IPS-NIHi7 (cell line): ENCODE results near the gene SPDL1.

Experiments used
- DNase-seq: peaks from one replicate; pipeline ENCODE4 v3.0.0; 2012; ENCODE audit warnings: mixed read lengths; ENCODE audit errors: extremely low spot score

The SPDL1 gene

DNA sequence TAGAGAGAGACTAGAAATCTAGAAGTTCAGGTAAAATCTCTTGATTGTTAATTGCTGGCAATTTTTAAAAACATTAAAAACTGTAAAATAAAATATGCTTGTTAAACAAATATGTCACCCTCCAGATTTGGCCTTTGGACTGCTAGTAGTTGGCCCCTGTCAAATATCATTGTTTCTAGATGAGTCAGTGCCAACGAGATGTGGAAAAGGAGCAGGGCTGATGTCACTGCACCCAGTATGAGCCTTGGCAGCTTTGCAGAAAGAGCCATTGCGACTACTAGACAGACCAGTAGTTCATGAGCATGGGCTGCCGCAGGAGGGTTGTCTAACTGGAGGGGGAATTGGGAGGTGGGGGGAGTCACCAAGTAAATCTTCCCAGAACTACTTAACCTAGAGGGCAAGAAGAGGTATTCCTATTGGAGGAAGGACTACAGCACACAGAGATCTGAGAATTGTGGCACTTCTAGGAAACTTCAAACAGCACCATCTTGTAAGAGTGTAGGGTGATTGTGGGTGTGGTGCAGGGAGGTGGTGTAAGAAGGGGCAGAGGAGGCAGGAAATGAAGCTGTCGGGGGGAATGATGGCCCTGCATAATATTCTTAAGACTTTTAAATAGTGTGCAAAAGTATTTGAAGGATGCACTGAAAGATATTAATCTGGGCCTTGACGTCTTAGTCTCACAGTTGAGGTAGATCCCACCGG lies 46.4 kb downstream of the SPDL1 start:
- no peak for DNase-seq

DNA sequence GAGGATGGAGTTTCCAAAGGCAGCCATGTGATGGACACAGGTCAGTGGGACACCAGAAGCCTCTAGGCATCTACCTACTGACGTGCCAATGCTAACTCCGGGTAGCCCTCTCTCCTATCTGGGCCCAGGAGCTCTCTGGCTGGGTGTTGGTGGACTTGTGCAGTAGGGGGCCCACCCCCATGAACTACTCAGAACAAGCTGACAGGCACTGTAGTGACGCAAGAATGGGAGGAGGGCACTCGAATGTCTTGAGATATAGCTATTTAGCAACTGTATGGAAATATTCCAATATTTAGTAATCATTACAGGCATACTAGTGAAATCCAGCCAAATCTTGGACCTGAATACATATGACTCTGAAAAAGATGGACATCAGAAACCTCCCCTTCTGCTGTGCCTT lies 47.8 kb downstream of the SPDL1 start:
- no peak for DNase-seq

DNA sequence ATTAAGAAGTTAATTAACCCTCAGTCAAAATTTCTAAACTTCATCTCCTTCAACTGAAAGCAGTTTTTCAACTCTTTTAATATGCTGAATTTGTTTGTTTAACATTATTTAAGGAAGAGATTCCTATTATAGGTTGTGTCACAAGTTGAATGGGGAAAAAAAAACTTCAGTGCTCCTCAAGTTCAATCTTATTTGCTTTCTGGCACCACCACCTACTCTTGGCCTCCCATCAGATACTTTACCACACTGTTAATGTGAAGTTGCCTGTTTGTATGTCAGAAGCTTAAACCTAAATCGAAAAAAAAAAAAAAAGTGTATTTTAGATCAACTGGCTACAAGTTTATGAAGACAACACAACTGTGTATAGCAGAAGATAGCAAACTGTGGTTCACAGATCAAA lies 49.4 kb downstream of the SPDL1 start:
- DNase-seq: no peak

DNA sequence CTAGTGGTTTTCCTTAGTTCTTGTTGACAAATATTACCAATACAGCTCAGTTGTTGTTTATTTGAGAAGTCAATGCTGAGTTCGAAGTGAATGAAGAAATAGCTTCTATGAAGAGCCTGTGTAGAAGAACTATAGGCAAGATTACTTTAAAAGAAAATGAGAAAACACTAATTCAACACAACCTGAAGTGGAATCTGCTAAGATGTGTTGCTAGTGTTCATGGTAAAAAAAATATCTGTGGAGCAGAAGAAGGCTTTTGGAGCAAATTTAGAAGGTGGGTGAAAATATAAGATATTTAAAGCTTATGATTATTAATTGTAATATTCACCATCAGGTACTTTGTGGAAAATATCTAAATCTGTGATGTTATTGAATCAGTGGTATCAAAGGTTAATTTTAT lies 51.0 kb downstream of the SPDL1 start:
- DNase-seq: no peak

DNA sequence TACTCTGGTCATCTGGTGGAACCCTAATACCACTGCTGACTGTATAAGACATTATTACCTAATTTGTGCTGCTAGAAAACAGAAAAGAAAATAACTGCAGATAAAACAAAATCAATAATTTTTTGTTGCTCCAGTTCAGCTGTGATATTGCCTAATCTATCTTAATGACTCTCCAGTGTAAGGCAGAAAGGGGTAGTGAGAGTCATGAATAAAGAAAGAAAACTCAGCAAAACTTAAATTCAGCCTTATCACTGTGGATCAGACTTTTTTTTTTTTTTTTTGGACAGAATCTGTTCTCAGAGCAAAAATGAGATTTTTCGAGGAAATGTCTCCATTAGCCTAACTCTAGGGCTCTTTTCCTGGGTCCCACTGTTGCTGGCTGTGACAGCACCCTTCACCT lies 52.4 kb downstream of the SPDL1 start:
- no peak for DNase-seq

DNA sequence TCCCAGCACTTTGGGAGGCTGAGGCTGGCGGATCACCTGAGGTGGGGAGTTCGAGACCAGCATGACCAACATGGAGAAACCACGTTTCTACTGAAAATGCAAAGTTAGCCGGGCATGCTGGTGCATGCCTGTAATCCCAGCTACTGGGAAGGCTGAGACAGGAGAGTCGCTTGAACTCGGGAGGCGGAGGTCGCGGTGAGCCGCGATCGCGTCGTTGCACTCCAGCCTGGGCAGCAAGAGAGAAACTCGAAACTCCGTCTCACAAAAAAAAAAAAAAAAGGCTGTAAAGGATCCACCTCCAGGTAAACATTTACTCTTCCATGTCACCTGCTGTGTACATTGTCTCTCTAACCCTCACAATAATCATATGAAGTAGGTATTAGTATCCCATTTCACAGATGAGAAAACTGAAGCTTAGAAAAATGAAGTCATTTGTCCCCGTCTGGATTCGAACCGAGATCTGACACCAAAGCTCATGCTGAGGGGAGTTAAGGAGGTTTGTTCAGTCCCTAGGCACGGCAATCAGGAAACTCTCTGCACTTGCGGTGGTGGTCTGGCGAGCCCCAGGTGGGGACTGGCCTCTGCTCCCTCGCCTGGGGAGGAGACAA lies 53.0 kb downstream of the SPDL1 start:
- DNase-seq: no peak

DNA sequence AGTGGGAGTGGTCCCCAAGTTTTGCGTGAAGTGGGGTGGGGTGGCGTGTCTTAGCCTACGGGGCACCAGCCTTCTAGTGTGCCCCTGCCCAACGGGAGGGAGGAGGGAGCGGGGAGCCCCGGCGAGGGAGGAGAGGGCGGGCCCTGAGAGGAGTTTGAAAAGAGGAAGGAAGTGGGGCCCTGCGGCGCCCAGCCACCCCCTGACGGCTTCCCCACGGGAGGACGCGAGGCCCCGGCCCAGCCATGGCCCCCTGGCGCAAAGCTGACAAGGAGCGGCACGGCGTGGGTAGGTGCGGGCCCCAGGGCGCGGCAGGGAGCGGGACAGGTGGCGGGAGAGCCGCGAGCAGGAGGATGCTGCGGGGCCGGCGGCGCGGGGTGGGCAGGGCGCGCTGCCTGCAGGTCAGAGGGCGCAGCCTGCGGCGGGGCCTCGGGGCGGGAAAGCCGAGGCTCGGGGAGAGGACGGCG lies 53.5 kb downstream of the SPDL1 start, which contains the start of gene DOCK2:
DOCK2 (plus strand) TSS at position 191 of the 464 bp plus-strand sequence; CDS start at position 243, 52 bp downstream.
- DNase-seq: peak; percentile 43

DNA sequence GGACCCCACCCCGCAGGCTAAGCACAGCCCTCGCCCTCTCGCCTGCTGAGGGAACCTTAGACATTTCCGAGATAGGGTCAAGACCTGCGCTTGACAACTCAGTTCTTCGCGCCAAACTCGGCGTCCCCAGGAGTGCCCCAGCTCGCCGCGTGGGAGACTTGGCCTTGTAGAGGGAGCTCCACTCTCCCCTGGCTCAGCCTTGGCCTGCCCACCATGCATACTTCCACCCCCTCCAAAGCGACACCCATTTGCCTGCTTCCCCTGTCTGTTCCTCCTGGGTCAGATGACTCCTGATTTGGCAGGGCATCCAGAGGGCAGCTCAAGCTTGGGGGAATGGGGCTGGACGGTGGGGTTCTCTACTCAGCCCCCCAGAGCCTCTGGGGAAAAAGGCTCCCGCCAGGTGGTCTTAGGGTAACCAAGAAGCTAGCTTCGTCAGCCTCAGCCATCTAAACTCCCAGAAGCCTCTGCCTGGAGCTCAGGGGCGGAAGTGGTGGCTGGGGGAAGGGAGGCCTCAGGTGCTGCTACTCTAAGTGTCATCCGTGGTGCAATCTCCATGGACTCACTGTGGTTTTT lies 54.1 kb downstream of the SPDL1 start:
- DNase-seq: peak; percentile 34

DNA sequence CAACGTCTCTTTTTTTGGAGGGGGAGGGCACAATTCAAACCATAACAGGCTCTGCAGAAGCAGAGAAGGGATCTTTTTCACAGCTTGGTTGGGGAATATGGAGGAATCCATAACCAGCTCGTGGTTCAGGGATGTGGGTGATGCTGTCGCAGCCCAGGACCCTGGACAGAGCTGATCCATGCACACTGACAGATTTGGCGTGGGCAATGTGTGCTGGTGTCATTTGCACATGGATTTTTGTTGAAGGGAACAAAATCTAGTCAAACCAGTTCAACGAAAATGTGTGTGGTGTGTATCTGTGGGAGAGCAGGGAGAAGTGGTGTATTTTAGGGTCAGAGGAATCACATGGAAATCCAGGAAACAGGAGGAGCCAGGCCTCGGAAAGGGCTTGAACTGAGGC lies 57.7 kb downstream of the SPDL1 start:
- DNase-seq: peak; percentile 55

DNA sequence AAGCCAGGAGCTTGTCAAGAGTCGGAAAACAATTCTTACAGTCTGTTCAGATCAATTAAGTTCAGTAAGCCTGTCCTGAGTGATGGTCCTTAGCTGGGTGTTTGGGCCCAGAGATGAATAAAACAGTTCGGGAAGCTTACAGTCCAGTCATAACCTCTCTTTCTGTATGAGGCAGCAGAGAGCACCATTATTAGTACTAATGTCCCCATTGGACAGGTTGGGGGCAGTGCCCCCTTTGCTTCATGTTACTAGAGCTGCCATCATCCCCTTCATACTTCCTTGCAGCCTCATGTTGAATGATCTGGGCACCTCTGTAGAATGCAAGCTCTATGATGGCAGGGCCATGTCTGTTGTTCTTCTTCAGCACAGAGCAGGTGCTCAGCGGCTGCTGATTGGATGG lies 63.3 kb downstream of the SPDL1 start:
- DNase-seq: no peak

DNA sequence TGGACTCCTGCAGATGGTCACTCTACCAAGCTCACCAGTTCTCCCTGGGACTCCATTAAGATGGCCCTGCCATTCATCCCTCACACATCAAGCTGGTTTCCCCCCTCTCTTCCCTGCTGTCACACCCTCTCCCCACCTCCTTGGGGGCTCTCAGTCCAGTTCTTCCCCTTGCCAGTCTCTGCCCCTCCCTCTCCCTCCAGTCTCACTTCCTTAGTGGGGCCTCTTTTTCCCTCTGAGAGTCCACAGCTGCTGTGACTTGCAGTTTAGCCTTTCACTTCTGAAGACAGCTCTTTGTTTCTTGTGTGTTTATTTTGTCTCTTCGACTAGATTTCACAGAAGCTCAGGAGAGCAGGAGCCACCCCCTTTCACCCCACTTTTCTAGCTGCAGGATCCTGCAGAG lies 64.0 kb downstream of the SPDL1 start:
- no peak for DNase-seq

DNA sequence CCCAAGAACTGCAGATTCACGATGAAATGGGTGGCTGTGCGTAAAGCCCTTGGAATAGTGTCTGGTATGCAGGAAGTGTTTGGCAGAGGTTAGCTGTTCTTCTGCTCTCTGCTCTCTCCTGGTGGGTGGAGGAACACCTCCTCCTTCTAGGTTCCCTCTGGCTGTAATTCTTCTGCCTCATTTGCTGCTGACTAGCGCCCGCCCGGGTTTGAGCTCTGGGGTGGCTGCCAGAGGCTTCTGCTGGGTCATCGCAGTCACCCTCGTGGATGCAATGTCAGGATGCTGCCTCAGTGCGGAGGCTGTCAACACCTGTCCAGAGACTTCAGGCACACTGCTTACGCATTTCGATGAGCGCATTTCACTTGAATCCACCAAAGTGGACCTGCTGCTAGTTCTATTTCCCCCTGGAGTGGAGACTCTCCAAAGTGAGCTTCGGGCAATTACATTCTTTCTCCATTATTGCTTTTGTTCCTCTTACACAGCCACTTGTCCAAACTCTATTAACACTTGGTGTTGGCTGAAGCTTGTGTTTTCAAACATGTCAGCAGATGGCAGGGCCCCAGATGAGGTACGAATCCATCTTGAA lies 65.2 kb downstream of the SPDL1 start:
- no peak for DNase-seq

DNA sequence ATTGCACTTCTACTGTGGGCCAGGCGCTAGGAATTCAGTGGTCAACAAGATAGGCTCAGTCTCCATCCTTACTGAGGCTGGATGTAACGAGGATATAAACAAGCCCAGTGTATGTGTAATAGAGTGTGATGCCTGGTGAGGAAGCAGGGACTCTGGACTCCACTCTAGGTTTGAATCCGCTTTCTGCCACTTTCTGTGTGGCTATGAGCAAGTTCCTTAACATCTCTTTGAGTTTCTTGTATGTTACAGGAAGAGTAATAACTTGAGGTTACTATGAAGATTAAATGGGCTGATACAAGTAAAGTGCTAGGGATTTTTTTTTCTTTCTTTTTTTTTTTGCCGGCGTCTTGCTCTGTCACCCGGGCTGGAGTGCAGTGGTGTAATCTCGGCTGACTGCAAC lies 65.9 kb downstream of the SPDL1 start:
- DNase-seq: no peak

DNA sequence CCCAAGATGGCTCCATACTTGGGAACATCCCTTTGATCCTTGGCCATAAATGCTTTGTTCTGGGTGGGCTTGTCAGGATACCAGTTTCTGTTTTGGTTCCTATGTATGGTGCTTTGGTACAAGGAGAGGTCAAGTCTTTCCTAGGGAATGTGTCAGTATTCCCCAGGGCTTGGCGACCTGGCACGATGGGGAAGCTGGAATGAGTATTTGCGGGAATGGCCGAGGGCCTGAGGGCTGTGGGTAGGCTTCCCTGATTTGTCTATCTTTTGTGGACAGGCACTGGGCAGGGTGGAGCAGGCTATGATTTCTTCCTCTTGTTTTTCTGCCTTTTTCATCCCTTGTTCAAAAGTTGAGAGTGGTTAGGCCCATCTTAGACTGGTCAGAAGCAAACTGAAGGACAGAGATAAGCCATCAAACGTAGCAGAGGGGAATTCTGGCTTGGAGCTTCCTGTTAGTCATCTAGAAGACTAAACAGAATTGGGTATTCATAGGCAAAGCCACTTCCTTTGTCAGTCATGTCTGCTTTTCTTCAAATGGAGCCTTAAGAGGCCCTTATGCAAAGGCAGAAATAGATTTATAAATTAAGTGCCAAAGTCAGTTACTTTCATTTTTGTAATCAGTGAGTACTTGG lies 67.2 kb downstream of the SPDL1 start:
- no peak for DNase-seq

DNA sequence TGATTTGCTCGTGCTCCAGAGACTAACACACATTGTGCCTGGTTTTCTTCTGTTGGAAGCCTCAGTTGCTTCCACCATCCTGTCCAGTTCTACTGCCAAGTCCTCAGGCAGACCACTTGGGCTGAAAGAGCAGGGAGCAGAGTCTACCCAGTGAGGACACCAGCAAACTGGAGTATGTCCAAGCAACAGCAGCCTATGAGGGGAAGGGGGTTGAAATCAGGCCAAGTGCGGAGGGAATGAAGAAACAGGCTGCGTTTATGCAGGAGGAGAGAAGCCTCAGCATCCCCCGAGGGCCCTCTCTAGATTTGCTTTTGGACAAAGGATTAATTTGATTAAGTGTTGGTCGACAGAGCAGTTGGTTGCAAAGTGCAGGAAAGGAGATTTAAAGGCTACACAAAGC lies 68.0 kb downstream of the SPDL1 start:
- DNase-seq: no peak

DNA sequence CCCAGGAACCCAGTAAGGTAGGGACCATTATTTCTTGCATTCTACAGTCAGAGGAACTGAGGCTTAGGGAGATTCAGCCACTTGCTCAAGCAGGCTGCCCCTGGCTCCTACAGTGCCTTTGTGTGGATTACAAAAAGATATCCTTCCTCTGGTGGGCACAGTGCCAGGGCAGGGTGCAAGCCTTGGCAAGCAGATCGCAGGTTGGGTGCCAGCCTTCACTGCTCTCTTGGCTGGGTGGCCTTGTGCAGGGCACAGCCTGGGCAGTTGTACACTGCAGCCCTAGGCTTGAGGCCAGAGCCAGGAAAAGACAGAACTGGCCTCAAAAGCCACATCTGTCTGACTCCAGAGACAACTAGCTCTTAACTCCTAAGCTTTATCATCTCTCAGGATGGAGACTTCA lies 68.5 kb downstream of the SPDL1 start:
- no peak for DNase-seq

DNA sequence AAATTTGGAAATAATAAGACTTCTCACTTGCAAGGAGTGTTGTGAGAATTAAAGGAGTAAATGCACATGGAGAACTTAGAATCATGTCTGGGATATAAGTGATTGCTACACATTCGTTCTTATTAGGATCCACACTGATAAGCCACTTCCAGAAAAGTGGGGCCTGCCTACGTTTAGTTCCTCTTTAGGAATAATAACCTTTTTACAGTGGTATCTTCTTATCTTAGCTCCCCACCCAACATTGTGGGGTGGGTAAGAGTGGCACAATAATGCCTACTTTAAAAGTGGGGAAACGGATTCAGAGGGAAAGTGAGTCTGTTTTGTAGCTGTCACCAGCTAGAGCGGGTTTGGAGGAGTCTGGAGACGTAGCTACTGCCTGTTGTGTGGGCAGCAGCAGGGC lies 69.5 kb downstream of the SPDL1 start:
- no peak for DNase-seq
